HG03460 (cell line): ENCODE measurements around the gene TARP.
A peak's percentile ranks its signal among the peaks of the same experiment; 100 is the strongest.

ENCODE experiments used
- ATAC-seq: cut with Tn5 transposase; IDR thresholded peaks from one replicate; pipeline ENCODE4 v1.9.1; 2021; ENCODE audit not compliant: unreplicated experiment

TARP gene

GRCh38 chr7:38220452-38220851, 53.0 kb downstream of the TARP start:
- ATAC-seq, result peak; percentile 55

GRCh38 chr7:38217672-38218071, 55.8 kb downstream of the TARP start:
- no peak for ATAC-seq

- ATAC-seq, result peak; percentile 90
Measured at GRCh38 chr7:38215735-38216670, 57.4 kb downstream of the TARP start.

GRCh38 chr7:38215115-38215514, 58.3 kb downstream of the TARP start:
- no peak for ATAC-seq

GRCh38 chr7:38211940-38212339, 61.5 kb downstream of the TARP start:
- no peak for ATAC-seq

- ATAC-seq, result no peak
Measured at GRCh38 chr7:38211486-38211885, 62.0 kb downstream of the TARP start.
